GM12873 (cell line): ENCODE results near the gene NRXN3.

Experiments
- TF ChIP-seq, protein P1 (sequence below): IDR thresholded peaks from 2 replicates; pipeline ENCODE4 v1.5.1; 2012; ENCODE audit warnings: low read depth, mild to moderate bottlenecking, moderate library complexity, low read length, control low read depth; ENCODE audit not compliant: insufficient read depth; ENCODE audit errors: missing control alignments

Gene NRXN3

DNA sequence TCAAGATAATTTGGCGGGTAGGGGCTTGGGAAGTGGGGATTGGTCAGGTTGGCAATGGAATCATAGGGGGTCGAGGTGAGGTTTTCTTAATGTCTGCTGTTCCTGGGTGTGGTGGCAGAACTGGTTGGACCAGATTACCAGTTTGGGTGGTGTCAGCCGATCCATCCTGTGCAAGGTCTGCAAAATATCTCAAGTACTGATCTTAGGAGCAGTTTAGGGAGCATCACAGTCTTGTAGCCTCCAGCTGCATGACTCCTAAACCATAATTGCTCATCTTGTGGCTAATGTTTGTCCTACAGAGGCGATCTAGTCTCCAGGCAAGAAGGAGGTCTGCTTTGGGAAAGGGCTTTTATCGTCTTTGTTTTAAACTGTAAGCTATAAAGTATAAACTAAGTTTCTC, 1172.8 kb downstream of the NRXN3 start:
- TF ChIP-seq, protein P1, sequence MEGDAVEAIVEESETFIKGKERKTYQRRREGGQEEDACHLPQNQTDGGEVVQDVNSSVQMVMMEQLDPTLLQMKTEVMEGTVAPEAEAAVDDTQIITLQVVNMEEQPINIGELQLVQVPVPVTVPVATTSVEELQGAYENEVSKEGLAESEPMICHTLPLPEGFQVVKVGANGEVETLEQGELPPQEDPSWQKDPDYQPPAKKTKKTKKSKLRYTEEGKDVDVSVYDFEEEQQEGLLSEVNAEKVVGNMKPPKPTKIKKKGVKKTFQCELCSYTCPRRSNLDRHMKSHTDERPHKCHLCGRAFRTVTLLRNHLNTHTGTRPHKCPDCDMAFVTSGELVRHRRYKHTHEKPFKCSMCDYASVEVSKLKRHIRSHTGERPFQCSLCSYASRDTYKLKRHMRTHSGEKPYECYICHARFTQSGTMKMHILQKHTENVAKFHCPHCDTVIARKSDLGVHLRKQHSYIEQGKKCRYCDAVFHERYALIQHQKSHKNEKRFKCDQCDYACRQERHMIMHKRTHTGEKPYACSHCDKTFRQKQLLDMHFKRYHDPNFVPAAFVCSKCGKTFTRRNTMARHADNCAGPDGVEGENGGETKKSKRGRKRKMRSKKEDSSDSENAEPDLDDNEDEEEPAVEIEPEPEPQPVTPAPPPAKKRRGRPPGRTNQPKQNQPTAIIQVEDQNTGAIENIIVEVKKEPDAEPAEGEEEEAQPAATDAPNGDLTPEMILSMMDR = no peak

DNA sequence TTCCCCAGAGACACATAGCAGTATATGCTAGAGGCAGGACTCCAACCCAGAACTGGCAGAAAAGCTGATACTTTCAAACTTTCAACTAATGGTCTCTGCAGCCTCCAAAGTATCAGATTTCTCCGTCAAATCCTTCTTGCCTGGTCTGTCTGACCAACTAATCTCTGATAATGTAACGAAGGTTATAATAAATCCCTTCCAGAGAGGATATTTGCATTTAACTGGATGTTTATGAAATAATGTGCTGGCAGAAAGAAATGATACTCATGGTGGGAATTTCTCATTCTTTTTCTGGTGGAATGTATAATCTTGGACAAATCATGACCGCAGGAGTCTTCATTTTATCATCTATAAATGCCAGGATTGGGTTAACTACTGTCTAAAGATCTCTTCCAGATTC, 1180.8 kb downstream of the NRXN3 start:
- TF ChIP-seq, protein P1 = no peak

DNA sequence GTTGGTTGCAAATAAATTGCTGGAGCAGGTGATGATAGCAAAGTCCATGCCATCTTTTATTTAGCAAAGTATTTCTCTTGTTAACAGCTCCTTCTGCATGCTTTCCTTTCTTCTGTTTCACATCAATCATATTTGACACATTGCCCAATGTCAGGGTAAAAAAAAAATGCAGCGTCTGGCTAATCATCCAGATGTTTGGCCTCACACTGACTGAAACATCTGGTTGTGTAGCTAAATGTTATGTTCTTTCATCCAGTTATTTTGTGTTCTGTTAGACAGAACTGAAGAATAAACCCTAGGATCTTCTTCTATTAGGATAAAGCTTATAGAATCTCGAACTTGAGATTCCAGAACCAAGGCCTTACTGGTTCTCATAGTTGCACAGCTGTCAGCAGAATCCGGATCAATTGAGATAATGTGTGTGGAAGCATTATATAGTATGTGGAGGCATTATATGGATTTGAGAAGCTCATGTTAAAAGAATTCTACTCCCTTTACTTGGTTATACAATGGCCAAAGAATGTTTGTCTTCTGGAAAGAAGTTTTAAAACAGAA, 1182.0 kb downstream of the NRXN3 start:
- TF ChIP-seq, protein P1 = no peak

DNA sequence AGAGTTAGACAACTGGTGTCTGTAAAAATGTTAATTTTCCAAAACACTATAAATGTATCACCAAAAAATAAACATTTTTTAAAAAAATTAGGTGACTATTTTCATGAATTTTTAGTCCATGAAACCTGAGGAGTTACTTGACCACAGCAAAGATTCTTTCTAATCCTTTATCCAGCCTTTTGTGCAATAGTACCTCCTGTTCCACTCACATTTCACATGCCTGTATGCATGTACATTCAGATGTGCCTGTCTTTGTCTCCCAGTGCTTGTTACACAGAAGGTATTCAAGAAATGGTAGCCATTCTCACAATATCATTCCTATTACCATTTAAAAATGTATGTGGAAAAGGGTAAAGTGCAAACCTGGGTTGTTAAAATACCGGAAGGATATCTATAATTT, 1184.2 kb downstream of the NRXN3 start:
- TF ChIP-seq, protein P1 = no peak

DNA sequence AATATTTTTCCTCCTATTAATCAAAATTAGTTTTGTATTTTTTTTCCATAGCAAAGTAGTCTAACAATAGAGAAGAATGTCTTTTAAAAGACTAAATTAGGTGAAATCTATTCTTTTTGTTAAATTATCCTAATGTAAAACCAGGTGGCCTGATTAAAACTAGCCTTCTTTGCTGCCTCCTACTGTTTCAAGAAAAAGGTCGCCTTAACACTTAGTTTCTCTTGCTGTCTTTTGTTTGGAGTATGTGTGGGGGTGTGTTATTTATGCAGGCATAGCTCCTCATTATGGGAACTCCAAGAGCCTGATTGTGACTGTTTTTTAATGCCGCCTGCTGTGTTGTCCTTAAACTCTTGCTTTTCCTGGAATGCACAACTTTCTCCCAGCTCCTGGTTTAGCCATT, 1185.9 kb downstream of the NRXN3 start:
- TF ChIP-seq, protein P1 = no peak

DNA sequence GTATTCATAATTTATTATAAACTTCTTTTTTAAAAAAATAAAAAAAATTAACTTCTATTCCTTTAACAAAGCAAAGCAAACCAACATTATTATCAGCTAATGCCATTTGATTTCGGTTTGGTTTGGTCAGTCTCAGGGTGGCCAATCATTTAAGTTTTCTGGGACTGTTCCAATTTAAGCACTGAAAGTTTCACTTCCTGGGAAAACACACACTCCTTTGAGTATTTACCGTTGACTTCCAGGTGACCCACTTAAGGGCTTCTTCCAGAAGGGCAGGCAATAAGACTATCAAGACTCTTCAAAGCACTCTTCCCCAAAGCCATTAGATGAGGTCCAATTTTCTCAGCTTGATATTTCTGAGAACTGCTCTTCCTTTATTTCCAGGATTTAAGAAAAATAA, 1187.1 kb downstream of the NRXN3 start:
- TF ChIP-seq, protein P1 = no peak

DNA sequence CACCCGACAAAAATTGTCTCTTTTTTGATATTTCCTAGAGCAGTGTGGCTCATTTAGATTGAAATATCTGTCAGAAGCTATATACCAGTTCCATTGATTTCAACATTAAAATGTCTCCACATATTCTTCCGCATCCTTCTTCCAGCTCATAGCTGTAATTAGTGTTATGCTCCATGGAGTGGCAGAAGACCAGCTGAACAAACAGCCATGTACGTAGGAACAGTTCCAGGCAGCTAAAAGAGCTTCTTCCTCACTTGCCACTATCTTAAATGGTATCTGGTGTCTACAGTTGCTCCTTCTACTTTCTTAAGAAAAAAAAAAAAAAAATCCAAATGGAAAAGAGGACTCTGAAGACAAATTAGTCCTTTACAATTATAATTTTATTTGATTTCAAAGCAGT, 1193.1 kb downstream of the NRXN3 start:
- TF ChIP-seq, protein P1 = no peak
